HG03469 (cell line): ENCODE data around the gene INTS15.

Experiments used
- ATAC-seq: cut with Tn5 transposase; IDR thresholded peaks from one replicate; pipeline ENCODE4 v1.9.1; 2021; ENCODE audit warnings: mild to moderate bottlenecking, moderate library complexity, moderate number of reproducible peaks; ENCODE audit not compliant: unreplicated experiment

The INTS15 gene

DNA sequence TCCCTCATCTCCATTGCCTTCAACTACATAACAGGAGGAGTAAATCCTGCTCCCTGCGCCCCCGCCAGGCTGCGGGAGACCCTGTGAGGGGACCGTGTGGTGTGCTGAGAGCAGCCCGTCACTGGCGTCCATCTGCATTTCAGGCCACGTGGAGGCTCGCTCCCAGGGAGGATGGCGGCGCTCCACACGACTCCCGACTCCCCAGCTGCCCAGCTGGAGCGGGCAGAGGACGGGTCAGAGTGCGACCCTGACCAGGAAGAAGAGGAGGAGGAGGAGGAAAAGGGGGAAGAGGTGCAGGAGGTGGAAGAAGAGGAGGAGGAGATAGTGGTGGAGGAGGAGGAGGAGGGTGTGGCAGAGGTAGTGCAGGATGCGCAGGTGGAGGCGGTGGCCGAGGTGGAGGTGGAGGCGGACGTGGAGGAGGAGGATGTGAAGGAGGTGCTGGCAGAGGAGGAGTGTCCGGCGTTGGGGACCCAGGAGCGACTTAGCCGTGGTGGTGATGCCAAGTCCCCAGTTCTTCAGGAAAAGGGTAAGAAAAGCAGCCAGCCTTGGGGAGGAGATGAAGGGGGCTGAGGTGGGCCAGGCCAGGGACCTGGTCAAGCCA lies 52.5 kb downstream of the INTS15 start:
- ATAC-seq, result no peak

DNA sequence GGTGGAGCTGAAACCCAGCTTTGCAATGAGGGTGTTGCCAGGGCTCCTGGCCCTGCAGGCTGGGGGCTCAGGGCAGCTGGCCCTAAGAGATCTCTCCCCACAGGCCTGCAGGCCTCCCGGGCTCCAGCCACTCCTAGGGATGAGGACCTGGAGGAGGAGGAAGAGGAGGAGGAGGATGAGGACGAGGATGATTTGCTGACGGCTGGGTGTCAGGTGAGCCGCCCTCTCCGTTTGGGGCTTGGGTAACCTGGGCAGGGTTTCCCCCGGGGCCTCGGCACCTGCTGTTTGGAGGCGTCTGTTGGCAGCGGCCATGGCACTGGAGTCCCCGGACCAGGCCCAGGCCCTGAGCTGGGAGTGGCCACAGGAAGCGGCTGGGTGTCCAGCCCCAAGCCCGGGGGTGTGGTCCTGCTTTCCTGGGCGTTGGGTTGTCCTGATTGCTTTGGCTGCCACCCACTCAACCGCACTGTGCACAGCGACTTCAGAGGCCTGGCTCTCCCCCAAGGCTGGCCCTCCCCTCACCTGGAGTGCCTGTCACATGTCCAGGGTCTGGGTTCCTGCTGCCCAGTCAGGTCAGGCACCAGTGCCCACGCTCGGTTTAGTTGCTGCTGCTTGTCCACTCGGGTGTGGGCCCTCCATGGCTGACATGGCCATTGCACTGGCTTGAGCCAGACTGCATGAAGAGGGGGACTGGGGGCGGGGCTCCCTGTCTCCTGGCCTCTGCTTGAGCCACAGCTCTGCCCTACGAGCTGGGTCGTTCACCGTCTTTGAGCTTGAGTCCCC lies 53.2 kb downstream of the INTS15 start:
- ATAC-seq, result no peak

DNA sequence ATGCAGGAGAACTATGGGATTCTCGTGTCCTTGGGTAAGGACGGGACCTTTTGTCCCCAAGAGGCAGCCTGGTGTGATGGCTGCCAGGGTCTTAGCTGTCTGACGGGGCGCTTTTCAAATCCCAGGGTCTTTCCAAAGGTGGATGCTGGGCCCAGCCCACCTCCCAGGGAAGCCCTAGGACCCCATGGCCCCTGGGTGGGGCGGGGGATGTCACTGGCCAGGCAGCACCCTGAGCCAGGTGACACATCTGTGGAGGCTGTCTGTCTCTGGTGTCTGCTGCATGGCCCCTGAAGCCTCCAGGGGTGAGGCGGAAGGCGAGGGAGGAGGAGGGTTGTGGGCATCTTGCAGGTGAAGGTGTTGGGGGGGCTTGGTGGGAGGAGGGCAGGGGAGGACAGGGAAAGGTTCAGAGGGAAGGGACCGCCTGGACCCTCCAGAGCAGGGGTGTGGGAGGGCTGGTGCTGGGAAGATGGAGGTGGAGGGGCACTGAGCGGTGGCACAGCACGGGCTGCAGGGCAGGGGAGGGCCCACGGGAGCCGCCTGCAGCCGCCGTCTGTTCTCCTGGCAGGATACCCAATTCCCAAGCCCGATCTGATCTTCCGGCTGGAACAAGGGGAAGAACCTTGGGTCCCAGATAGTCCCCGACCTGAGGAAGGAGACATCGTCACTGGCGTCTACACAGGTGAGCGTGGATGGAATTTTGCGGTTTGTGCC lies 54.2 kb downstream of the INTS15 start:
- no peak for ATAC-seq

DNA sequence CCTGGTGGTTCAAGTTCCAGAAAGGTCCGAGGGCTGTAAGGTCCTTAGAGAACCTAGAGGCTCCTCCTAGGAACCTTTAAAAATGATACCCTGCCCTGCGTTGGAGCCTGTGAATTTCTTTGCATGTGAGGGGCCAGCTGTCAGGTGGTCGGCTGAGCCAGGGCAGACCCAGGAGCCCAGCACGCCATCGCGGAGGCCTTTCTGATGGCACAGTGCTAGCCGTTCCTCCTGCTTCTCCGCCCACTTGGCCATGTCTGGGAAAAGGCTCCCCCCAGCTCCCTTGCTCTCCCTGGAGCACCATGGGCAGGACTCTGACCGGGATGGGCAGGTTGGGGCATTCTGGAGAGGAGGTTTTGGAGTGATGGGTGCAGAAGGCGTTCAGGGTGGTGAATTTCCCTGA lies 54.9 kb downstream of the INTS15 start:
- ATAC-seq, result no peak

DNA sequence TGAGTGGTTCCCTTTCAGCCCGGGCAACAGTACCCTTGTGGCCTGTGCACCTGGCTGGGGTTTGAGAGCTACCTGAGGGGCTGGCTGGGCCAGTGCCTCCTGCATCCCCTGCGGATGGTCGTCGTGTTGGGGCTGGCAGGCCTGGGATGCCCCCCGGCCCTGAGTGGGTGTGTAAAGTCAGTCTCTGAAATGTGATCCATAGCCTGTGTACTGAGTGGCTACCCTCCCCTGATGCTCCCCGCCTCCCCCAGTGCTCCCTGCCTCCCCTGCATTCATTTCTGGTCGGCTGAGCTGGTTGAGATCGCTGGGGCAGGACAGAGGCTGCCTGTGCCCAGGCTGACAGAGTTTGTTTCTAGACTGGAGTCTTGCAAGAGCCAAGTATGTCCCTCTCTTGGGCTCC lies 56.6 kb downstream of the INTS15 start:
- no peak for ATAC-seq

DNA sequence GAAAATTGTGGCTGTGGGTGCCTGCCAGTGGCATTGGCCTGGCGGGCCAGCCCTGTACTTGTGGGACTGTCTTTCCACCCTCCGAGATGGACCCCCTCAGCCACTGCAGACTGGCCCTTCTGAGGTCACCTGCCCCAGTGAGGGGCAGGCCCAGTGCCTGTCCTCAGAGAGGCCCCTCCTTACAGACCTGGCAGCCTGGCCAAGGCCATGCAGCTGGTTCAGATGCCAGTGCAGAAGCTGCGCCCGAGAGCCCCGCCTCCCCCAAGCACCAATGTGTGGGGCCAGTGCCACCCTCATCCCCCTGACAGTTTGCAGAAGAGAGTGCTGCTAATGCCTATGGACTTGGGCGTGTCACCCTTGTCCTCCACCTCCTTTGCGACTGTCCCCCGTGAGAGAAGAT lies 57.3 kb downstream of the INTS15 start:
- no peak for ATAC-seq

DNA sequence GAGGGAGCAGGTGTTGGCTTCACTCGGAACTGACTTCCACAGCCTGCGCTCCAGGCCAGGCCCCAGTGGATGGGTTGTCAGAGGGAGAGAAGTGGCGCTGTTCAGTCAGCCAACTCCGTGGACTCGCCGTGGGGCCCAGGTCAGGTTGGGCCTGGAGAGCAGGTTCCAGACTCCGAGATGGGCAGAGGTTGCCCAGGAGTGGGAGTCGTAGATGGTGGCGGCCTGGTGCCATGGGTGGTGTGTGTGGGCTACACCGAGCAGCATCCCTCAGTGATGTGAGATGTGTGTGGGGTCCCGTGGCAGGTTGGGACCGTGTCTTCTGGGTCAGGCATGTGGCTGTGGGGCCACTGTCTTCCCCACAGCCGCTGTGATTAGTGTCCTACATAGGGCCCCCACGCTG lies 57.7 kb downstream of the INTS15 start:
- ATAC-seq, result no peak

DNA sequence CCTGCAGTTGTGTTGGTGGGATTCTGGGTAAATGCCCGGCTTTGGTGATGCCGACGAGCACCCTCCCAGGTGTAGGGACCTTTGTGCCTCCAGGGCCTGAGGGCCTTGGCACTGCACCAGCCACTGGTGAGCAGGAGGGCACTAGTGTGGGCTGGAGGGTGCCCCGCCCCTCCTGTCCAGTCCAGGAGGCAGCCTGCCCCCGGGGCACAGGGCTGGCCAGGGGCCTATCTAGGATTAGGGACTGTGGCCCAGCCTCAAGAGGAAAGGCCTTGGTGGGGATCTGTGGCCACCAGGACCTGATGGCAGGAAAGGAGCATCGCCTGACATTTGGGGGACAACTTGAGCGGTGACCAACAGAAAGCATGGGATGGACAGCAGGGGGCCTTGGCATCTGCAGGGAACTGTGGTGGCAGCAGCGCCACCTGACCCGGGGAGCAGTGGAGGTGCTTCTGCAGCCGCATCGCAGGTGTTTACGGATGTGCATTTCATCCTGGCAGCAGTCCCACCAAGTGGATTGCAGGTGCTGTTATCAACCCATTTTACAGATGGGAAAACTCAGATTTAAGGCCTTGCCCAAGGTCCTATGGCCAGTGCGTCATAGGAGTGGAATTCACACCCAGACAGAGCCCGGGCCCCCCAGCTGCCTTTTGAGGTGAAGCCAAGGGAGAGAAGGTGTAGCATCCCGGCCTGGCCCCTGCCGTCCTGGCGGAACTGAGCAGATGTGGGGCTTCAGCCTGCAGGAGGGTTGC lies 58.4 kb downstream of the INTS15 start:
- ATAC-seq, result no peak

DNA sequence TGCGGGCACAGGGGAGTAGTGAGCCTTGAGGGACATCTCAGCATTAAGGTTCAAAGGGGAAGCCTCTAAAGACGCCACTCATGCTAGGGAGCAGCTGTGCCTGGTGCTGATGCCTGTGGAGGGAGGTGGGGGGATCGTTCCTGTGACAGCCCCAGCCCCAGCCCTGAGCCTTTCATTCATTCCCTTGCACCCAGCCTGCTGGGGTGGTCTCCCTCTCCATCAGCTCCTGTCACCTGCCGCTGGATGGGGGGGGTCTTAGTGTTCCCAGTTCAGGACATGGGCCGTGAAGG lies 58.9 kb downstream of the INTS15 start:
- ATAC-seq, result no peak

DNA sequence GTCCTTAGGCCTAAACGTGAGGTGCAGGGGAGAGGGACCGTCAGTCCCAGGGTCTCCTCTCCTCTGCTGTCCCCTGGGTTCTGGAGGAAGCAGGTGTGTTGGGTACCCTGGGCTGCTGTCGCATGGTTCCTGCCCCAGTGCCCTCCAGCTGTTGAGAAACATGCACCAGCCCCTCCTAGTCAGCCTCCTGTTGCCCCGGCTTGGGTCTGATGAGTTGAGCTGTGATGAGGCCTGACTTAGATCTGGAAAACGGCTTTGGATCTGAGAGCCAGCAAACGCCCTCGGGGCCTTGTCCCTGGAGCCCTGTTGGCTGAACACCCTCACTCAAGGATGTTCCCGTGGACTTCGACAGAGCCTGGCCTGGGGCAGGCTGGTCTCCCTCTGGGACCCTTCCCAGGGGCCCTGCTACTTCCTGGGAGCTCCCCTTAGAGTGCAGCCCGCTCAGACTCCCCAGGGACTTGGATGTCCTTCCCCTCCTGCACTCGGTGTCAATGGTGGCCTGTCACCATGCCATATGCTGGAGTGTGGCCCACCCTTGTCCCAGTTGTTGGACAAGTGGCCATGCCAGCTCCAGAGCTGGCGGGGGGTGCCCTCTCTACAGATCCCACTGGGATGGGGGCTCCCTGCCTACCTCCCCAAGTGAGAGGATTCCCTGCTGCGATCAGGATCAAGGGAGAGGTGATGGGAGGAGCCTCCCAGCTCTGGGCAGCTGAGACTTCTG lies 59.6 kb downstream of the INTS15 start:
- ATAC-seq, result no peak

DNA sequence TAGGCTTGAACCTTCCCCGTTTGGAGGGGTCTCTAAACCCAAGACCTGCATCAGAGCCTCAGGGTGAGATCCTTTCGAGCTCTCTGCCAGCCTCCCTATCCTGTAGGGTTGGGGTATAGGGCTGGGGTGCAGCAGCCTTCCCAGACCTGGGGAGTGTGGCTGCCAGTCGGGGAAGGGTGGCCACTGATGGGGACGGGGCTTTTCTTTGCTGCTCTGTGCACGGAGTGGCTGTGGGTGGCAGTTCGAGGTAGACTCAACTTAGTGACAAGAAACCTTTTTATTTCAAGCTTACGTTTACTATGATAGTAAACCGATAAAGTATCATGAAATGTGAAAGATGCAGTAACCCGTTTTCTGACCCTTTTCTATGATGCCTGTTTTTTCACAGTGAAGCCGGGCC lies 60.3 kb downstream of the INTS15 start:
- ATAC-seq, result no peak

DNA sequence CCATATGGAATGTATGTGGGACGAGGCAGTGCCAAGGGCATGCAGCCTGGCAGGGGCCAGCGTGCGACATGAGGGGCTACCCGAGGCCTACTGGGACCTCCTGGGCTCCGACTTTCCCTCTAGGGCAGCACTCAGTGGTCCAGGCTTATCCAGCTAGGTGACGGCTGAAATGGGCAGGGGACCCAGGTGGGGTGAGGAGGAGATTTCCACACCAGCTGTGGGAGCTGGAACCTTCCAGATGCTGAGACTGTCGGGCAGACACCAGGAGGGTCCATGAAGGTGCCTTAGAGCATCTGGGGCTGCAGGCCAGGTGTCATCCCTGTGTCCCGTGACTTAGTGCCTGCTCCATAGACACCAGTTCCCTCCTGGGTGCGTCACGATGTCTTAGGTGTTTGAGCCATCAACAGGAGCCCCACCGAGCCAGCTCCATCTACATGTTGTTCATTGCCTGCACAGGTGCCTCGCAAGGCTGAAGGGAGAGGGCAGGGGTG lies 60.7 kb downstream of the INTS15 start:
- ATAC-seq, result no peak

DNA sequence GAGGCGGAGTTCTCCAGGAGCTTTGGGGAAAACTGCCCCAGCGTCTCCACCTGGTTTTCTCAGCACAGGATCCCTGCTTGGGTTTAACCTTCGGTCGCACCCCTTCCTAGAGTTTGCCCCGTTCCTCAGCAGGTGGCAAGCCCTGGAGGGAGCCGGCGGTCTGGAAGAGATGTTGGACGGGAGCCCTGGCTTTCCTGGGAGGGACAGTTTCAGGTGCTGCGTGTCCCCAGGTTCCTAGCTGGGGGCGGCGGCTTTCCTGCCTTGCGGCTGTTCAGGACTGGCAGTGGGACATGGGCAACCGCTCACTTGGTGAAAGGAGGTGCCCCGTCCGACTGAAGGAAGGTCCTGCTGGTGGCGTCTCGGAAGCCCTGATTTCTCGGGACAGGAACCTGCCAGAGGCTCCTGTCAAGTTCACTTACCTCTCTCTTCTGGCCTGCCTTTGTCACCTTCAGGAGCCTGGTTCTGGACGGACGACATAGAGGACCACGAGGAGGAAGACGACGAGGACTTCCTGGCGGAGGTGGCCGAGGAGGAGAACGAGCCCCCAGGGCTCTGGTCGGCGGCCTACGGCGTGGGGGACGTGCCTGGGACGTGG lies 62.1 kb downstream of the INTS15 start:
- ATAC-seq, result no peak

DNA sequence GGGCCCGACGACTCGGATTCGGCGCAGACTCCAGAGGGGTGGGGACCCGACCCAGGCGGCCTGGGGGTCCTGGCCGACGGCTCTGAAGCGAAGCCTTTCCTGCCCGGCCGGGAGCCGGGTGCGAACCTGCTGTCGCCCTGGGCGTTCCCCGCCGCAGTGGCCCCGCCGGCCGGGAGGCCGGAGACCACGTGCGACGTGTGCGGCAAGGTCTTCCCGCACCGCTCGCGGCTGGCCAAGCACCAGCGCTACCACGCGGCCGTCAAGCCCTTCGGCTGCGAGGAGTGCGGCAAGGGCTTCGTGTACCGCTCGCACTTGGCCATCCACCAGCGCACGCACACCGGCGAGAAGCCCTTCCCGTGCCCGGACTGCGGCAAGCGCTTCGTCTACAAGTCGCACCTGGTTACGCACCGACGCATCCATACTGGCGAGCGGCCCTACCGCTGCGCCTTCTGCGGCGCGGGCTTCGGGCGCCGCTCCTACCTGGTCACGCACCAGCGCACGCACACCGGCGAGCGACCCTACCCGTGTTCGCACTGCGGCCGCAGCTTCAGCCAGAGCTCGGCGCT lies 62.7 kb downstream of the INTS15 start:
- no peak for ATAC-seq

DNA sequence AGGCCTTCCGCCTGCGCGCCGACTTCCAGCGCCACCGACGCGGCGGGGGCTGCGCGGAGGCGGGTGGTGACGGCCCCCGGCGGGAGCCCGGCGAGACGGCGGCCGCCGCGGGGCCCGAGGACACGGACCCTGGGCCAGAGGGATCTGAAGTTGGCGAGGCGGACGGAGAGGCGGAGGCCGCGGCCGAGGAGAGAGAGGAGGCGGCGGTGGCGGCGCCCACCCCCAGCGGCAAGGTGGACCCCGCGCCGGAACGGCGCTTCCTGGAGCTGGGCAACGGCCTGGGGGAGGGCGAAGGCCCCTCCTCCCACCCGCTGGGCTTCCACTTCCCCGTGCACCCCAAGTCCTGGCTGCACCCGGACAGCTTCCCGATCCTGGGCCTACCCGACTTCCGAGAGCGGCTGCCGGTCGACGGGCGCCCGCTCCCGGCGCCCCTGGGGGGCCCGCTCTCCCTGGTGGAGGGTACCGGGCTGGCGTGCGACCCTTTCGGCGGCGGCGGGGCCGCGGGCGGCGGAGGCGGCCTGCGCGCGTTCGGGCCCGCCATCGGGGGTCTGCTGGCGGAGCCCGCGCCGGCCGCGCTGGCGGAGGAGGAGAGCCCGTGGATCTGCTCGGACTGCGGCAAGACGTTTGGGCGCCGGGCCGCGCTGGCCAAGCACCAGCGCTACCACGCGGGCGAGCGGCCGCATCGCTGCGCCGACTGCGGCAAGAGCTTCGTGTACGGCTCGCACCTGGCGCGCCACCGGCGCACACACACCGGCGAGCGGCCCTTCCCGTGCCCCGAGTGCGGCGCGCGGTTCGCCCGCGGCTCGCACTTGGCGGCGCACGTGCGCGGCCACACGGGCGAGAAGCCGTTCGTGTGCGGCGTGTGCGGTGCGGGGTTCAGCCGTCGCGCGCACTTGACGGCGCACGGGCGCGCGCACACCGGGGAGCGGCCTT lies 63.5 kb downstream of the INTS15 start:
- no peak for ATAC-seq

DNA sequence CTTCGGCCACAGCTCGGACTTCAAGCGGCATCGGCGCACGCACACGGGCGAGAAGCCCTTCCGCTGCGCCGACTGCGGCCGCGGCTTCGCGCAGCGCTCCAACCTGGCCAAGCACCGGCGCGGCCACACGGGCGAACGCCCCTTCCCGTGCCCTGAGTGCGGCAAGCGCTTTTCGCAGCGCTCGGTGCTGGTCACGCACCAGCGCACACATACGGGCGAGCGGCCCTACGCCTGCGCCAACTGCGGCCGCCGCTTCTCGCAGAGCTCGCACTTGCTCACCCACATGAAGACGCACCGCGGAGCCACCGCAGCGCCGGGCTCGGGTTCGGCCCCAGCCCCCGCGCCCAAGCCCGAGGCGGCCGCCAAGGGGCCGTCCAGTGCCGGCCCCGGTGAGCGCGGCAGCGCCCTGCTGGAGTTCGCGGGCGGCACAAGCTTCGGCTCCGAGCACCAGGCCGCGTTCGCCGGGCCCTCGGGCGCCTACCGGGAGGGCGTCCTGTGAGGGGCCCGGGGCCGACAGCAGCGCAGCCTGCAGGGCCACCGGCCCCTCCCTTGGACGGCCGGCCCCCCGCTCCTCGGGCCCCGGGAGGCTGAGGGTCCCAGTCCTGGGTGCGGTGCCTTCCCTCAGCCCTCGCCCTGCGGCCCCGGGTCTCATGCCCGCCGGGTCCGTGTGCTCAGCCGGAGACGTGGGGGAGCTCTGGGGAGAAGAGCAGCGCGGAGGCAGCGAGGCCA lies 64.5 kb downstream of the INTS15 start:
- no peak for ATAC-seq

DNA sequence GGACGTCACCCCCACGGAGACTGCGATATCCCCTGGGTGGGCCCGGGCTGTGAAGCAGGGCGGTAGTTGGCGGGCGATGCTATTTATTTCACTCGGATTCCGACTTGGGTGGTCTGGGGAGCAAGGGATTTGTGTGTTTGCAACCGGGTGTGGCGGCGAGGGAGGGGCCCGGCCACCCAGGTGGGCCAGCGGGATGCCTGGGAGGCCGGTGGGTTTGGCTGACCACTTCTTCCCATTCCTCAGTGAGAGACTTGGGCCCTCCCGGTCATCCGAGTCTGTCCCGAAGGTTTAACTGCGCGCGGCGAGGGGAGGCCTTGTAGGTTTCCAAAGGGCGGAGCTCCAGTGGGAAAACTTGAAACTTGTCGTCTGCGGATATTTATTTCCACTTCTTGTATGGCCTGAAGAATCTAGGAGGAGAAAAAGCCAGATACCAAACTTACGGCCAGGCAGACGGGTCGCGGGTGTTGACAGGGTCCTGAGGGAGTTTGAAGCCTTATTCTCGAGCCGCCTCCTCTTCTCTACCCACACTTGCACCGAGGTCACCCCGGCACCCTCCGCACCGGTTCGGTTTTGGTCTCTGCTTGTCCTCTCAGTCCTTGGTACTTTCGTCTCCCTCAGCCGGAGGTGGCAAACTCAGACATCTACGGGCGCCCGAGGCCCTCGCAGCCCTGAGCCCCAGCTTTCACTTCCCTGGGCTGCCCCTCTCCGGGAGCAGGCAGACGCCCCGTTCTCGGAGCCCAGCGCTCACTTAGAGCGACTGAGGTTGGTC lies 65.2 kb downstream of the INTS15 start:
- ATAC-seq, result no peak
